Measurements from ENCODE around the gene ATF1.

DNA sequence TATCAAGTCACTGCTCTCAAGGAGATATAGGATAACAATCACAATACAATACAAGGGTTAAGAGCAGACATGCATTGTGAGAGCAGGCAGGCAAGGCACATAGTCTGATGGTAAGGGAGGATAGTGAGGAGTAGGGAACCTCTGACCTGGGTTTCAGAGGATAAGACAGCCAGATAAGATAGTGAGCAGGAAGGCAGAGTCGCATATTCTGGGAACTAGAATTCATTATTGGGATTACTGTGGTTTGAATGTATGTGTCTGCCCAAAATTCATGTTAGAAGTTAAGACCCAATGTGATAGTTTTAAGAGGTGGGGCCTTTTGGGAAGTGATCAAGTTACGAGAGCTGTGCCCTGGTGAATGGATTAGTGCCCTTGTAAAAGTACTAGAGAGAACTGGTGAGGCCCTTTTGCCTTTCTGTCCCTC lies 14.4 kb upstream of the ATF1 start:
- TF ChIP-seq CTCF (IDR thresholded peaks at IDR 0.05) (no peak), POLR2A (IDR thresholded peaks at IDR 0.05) (no peak)
